ENCODE results near the gene OSBPL5.
A peak's percentile ranks its signal among the peaks of the same experiment; 100 is the strongest.

Gene OSBPL5

DNA sequence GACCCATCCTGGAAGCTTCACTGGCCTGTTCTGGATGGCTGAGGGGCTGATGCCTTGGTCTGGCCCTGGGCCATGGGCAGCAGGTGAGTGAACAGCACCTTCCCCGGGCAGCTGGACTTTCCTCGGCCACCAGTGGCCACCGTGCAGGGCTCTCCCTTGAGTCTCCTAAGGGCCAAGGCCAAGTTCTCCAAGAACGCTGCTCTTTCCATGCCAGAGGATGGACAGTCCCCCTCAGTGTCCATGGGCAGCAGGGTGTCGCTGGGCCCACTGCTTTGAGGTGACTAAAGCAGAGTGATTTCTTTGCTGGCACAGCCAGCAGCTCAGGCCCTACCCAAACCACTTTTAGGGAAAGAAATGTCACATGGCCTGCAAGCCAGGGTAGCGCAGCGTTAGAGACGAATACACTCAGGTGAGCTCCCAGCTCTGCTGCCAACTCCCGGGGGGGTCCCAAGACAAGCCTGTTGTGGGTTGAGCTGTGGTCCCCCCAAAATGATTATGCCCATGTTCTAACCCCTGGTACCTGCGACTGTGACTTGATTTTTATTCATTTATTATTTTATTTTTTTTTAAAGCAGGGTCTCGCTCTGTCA is 104.6 kb downstream of the OSBPL5 start:
- ChIA-PET POLR2A (no interaction called here), CTCF (interaction anchor here (1.1 kb wide), 1 partner anchor 23 kb away, joined by 3 read pairs; no protein-coding TSS in a partner anchor)
- Histone ChIP-seq H3K27me3 (replicated peaks in 2 of 5; ENCODE audit: control insufficient read depth in 4 of 5, insufficient read depth in 5 of 5, low read length in 4 of 5) (peaks cover 0 to 5% (median 0%) of the 10 kb centered on the region in 5 experiments), H3K4me1 (ENCODE audit: control extremely low read depth in 1 of 4, control insufficient read depth in 4 of 4, insufficient read depth in 4 of 4, low read length in 3 of 4) (peaks cover 0 to 16% (median 13%) of the 10 kb centered on the region in 4 experiments), H3K36me3 (ENCODE audit: control insufficient read depth in 4 of 4, insufficient read depth in 4 of 4, low read length in 3 of 4) (no peaks in the 10 kb centered on the region), H3K4me3 (ENCODE audit: control insufficient read depth in 1 of 7, extremely low read depth in 1 of 7, insufficient read depth in 4 of 7, low read depth in 2 of 7, low read length in 6 of 7) (no peak overlapping the region), H3K9me3 (ENCODE audit: control extremely low read depth in 1 of 5, control insufficient read depth in 4 of 5, insufficient read depth in 2 of 5, low read depth in 1 of 5, low read length in 4 of 5) (no peaks in the 10 kb centered on the region), H3K27ac (ENCODE audit: insufficient read depth in 1 of 2, low read depth in 1 of 2, low read length in 2 of 2, poor library complexity in 1 of 2, severe bottlenecking in 2 of 2) (no peak overlapping the region)
- 96% methylated on average over 5 of the region's 11 CpGs for WGBS (ENCODE audit: insufficient coverage)
- no peak for DNase-seq

DNA sequence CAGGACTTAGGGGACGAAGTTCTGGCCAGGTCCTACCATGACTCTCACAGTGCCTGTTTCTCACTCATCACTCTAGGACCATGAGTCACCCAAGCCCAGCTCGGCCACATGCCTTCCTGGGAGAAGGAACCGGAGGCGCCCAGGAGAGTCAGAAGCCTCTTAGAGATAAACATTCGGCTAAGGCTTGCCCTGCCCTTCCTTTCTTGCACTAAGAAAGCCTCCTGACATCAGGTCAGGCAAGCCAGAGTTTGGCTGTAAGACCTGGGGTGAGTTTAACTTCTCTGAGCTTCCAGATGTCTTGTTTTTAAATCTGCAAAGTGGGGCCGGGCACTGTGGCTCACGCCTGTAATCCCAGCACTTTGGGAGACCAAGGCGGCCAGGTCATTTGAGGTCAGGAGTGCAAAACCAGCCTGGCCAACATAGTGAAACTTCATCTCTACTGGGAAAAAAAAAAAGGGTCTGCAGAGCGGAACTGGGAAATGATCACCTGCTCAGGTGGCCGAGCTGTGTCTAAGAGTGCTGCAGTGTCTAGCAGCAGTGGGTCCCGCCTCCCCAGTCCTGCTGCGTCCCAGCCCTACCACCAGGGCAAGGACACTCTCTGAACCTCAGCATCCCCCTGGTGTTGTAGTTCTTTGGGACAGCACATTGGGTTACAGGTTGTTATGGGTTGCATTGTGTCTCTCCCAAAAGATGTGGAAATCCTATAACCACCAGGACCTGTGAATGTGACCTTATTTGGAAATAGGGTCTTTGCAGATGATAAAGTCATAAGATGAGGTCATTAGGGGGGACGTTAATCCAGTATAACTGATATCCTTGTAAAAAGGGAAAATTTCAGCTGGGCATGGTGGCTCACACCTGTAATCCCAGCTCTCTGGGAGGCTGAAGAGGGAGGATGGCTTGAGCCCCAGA is 106.1 kb downstream of the OSBPL5 start:
- H3K27me3 ChIP-seq (replicated peaks in 2 of 5; ENCODE audit: control insufficient read depth in 4 of 5, insufficient read depth in 5 of 5, low read length in 4 of 5), result peaks cover 0 to 2% (median 0%) of the 10 kb centered on the region in 5 experiments
- peak overlapping the region in 1 of 2 experiments; percentile 5 for H3K27ac ChIP-seq (ENCODE audit: insufficient read depth in 1 of 2, low read depth in 1 of 2, low read length in 2 of 2, poor library complexity in 1 of 2, severe bottlenecking in 2 of 2)
- WGBS (ENCODE audit: insufficient coverage), result 97% methylated on average over 5 of the region's 13 CpGs
- H3K36me3 ChIP-seq (ENCODE audit: control insufficient read depth in 4 of 4, insufficient read depth in 4 of 4, low read length in 3 of 4), result peaks cover 0 to 9% (median 4%) of the 10 kb centered on the region in 4 experiments
- no peaks in the 10 kb centered on the region for H3K9me3 ChIP-seq (ENCODE audit: control extremely low read depth in 1 of 5, control insufficient read depth in 4 of 5, insufficient read depth in 2 of 5, low read depth in 1 of 5, low read length in 4 of 5)
- POLR2A ChIA-PET, result no interaction called here
- DNase-seq, result peak in 1 of 3 donors; percentile 23
- no peak overlapping the region for H3K4me3 ChIP-seq (ENCODE audit: control insufficient read depth in 1 of 7, extremely low read depth in 1 of 7, insufficient read depth in 4 of 7, low read depth in 2 of 7, low read length in 6 of 7)
- CTCF ChIA-PET, result interaction anchor here (1.0 to 2.2 kb wide), 2 partner anchors 22 to 32 kb away, joined by 5 to 7 read pairs; no protein-coding TSS in a partner anchor
- peaks cover 0 to 16% (median 13%) of the 10 kb centered on the region in 4 experiments for H3K4me1 ChIP-seq (ENCODE audit: control extremely low read depth in 1 of 4, control insufficient read depth in 4 of 4, insufficient read depth in 4 of 4, low read length in 3 of 4)

DNA sequence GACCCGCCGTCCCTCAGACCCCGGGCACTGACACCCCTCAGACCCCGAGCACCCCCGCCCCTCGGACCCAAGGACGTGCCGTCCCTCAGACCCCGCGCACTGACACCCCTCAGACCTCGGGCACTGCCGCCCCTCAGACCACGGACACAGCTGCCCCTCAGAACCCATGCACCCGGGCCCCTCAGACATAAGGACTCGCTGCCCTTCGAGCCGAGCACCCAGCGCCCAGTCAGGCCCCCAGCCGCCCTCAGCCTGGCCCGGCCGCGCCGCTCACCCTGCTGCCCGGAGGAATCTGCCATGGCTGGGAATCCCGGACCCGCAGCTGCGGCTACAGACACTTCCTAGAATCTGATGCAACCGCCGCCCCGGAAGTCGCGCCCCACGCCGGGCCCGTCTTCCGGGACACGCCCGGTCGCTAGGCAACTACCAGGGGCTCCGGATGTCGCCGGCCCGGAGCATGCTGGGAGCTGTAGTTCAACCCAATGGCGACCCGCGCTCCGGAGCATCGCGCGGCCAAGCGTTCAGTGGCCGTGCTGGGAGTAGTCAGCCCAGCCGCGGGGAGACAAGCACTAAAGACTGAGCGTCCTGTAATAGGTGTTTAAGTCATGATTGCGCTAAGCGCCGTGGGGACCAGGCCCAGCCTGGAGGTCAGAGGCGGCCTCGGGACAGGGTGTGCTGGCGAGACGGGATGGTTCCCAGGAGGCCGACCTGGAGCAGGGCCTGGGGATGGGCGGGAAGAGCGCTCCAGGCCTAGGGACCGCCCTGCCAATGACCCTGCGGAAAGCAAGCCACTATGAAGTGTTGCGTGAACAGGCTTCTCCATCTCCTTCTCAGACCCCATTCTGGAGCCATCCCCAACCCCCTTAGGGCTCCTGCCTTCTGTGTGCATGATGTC is 107.8 kb downstream of the OSBPL5 start, which contains the start of gene CARS1:
TSS of gene CARS1 (minus strand) at position 355 of the 895 bp plus-strand sequence. CDS start at position 299, 56 bp downstream.
- CTCF ChIA-PET, result interaction anchor here (1.0 to 2.2 kb wide), 2 partner anchors 8 to 20 kb away, joined by 3 to 7 read pairs; no protein-coding TSS in a partner anchor
- Histone ChIP-seq H3K27ac (ENCODE audit: insufficient read depth in 1 of 2, low read depth in 1 of 2, low read length in 2 of 2, poor library complexity in 1 of 2, severe bottlenecking in 2 of 2) (peak within 1 kb of the TSS; percentile 78 to 93), H3K9me3 (ENCODE audit: control extremely low read depth in 1 of 5, control insufficient read depth in 4 of 5, insufficient read depth in 2 of 5, low read depth in 1 of 5, low read length in 4 of 5) (no peaks in the 10 kb centered on the region), H3K27me3 (replicated peaks in 2 of 5; ENCODE audit: control insufficient read depth in 4 of 5, insufficient read depth in 5 of 5, low read length in 4 of 5) (no peaks in the 10 kb centered on the region), H3K36me3 (ENCODE audit: control insufficient read depth in 4 of 4, insufficient read depth in 4 of 4, low read length in 3 of 4) (peaks cover 0 to 21% (median 10%) of the 10 kb centered on the region in 4 experiments), H3K4me1 (ENCODE audit: control extremely low read depth in 1 of 4, control insufficient read depth in 4 of 4, insufficient read depth in 4 of 4, low read length in 3 of 4) (peaks cover 0 to 18% (median 13%) of the 10 kb centered on the region in 4 experiments), H3K4me3 (ENCODE audit: control insufficient read depth in 1 of 7, extremely low read depth in 1 of 7, insufficient read depth in 4 of 7, low read depth in 2 of 7, low read length in 6 of 7) (peak within 1 kb of the TSS; percentile 75 to 95 (median 79))
- WGBS (ENCODE audit: insufficient coverage), result 9% methylated on average over 65 of the region's 68 CpGs
- POLR2A ChIA-PET, result no interaction called here
- peak; percentile 87 to 92 (median 90) for DNase-seq

DNA sequence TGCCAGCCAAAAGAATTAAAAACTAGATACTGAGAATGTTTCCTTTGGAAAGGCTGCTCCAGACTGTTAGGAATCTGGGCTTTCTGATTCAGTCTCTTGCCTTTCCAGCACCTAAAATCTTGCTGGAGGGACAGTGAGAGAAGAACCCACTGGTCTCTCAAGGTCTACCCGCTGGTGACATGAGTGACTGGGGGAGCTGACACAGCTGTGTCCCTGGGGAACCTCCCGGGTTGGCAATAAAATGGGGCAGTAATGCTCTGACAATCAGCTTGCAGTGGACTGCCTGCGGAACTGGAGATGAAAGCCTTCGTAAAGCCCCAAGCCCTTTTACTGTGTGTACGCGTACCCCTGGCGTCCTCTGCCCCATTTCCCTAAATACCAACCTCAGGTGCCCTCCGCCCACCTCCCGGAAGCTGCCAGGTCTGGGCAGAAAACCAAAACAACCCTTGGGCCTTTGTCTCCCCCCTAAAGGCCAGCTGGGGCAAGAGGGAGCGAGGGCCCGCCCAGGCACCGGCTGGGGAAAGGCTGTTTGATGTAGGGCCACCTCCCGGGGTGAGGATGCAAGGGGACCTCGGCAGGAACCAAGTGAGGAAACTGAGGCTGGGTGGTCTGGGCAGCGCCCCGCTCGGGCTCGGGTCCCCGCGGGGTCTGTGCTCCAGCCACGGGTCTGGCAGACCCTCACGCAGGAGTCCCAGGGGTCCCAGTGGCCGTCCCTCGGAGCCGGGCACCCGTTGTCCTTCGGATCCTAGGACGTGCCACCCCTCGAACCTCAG is 108.6 kb downstream of the OSBPL5 start:
- Histone ChIP-seq H3K4me3 (ENCODE audit: control insufficient read depth in 1 of 7, extremely low read depth in 1 of 7, insufficient read depth in 4 of 7, low read depth in 2 of 7, low read length in 6 of 7) (peak overlapping the region; percentile 75 to 95 (median 79)), H3K36me3 (ENCODE audit: control insufficient read depth in 4 of 4, insufficient read depth in 4 of 4, low read length in 3 of 4) (peaks cover 0 to 21% (median 10%) of the 10 kb centered on the region in 4 experiments), H3K27me3 (replicated peaks in 2 of 5; ENCODE audit: control insufficient read depth in 4 of 5, insufficient read depth in 5 of 5, low read length in 4 of 5) (no peaks in the 10 kb centered on the region), H3K9me3 (ENCODE audit: control extremely low read depth in 1 of 5, control insufficient read depth in 4 of 5, insufficient read depth in 2 of 5, low read depth in 1 of 5, low read length in 4 of 5) (no peaks in the 10 kb centered on the region), H3K4me1 (ENCODE audit: control extremely low read depth in 1 of 4, control insufficient read depth in 4 of 4, insufficient read depth in 4 of 4, low read length in 3 of 4) (peaks cover 0 to 26% (median 15%) of the 10 kb centered on the region in 4 experiments), H3K27ac (ENCODE audit: insufficient read depth in 1 of 2, low read depth in 1 of 2, low read length in 2 of 2, poor library complexity in 1 of 2, severe bottlenecking in 2 of 2) (peak overlapping the region; percentile 78 to 93)
- peak in 2 of 3 donors; percentile 25 to 39 for DNase-seq
- CTCF ChIA-PET, result interaction anchor here (1.0 to 2.2 kb wide), 2 partner anchors 7 to 19 kb away, joined by 3 to 7 read pairs; no protein-coding TSS in a partner anchor
- 5% methylated on average over 19 of the region's 29 CpGs for WGBS (ENCODE audit: insufficient coverage)
- POLR2A ChIA-PET, result no interaction called here

DNA sequence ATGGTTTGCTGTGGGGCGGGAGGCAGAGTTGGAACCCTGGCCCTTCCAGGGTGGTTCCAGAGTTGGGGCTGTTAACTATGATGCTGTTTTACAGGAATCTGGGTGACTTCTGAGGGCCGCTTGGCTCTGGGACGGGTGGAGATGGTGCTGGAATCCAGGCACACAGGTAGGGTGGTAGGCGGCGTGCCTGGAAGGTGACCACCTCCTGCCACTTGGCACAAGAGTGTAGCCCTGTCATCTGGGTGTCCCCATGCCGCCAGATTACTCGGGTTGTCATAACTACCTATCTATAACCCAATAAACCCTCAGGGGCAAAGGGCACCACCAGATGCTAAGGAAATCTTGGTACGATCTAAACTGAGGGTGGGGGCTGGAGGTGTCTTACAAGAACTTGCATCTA is 109.2 kb downstream of the OSBPL5 start:
- H3K9me3 ChIP-seq (ENCODE audit: control extremely low read depth in 1 of 5, control insufficient read depth in 4 of 5, insufficient read depth in 2 of 5, low read depth in 1 of 5, low read length in 4 of 5), result no peaks in the 10 kb centered on the region
- POLR2A ChIA-PET, result no interaction called here
- H3K4me1 ChIP-seq (ENCODE audit: control extremely low read depth in 1 of 4, control insufficient read depth in 4 of 4, insufficient read depth in 4 of 4, low read length in 3 of 4), result peaks cover 0 to 27% (median 17%) of the 10 kb centered on the region in 4 experiments
- H3K4me3 ChIP-seq (ENCODE audit: control insufficient read depth in 1 of 7, extremely low read depth in 1 of 7, insufficient read depth in 4 of 7, low read depth in 2 of 7, low read length in 6 of 7), result peak overlapping the region in 3 of 7 experiments; percentile 78 to 95 (median 94)
- peak overlapping the region in 1 of 2 experiments; percentile 93 for H3K27ac ChIP-seq (ENCODE audit: insufficient read depth in 1 of 2, low read depth in 1 of 2, low read length in 2 of 2, poor library complexity in 1 of 2, severe bottlenecking in 2 of 2)
- CTCF ChIA-PET, result no interaction called here
- peaks cover 0 to 21% (median 10%) of the 10 kb centered on the region in 4 experiments for H3K36me3 ChIP-seq (ENCODE audit: control insufficient read depth in 4 of 4, insufficient read depth in 4 of 4, low read length in 3 of 4)
- WGBS (ENCODE audit: insufficient coverage), result 95% methylated on average over 5 of the region's 8 CpGs
- no peak for DNase-seq
- no peaks in the 10 kb centered on the region for H3K27me3 ChIP-seq (replicated peaks in 2 of 5; ENCODE audit: control insufficient read depth in 4 of 5, insufficient read depth in 5 of 5, low read length in 4 of 5)

DNA sequence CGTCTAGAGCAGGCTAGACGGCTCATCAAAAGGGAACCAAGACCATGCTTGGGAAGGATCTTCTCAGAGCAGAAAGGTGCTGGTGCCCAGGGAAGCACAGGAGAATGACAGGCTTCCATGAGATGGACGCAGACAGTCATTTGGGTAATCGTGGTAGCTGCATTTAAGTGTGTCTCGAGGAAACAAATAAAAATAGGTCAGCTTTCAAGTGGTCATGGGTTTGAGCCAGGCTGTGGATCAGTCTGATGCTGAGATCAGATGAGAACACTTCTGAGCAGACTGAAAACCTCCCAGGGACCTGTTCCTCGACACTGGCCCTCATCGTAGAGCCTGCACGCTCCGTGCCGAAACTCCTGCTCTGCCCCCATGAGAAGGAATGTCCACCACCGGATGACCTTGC is 112.5 kb downstream of the OSBPL5 start:
- peaks cover 0 to 32% (median 15%) of the 10 kb centered on the region in 4 experiments for H3K36me3 ChIP-seq (ENCODE audit: control insufficient read depth in 4 of 4, insufficient read depth in 4 of 4, low read length in 3 of 4)
- WGBS (ENCODE audit: insufficient coverage), result 97% methylated on average over 11 of the region's 11 CpGs
- POLR2A ChIA-PET, result no interaction called here
- no peak overlapping the region for H3K27ac ChIP-seq (ENCODE audit: insufficient read depth in 1 of 2, low read depth in 1 of 2, low read length in 2 of 2, poor library complexity in 1 of 2, severe bottlenecking in 2 of 2)
- no peak overlapping the region for H3K4me3 ChIP-seq (ENCODE audit: control insufficient read depth in 1 of 7, extremely low read depth in 1 of 7, insufficient read depth in 4 of 7, low read depth in 2 of 7, low read length in 6 of 7)
- CTCF ChIA-PET, result interaction anchor here (0.6 to 7.3 kb wide), 3 partner anchors 14 to 66 kb away, joined by 3 to 63 read pairs (median 44); no protein-coding TSS in a partner anchor
- no peaks in the 10 kb centered on the region for H3K27me3 ChIP-seq (replicated peaks in 2 of 5; ENCODE audit: control insufficient read depth in 4 of 5, insufficient read depth in 5 of 5, low read length in 4 of 5)
- no peak for DNase-seq
- no peaks in the 10 kb centered on the region for H3K9me3 ChIP-seq (ENCODE audit: control extremely low read depth in 1 of 5, control insufficient read depth in 4 of 5, insufficient read depth in 2 of 5, low read depth in 1 of 5, low read length in 4 of 5)
- H3K4me1 ChIP-seq (ENCODE audit: control extremely low read depth in 1 of 4, control insufficient read depth in 4 of 4, insufficient read depth in 4 of 4, low read length in 3 of 4), result peaks cover 0 to 25% (median 16%) of the 10 kb centered on the region in 4 experiments

Data from common myeloid progenitor, CD34-positive (primary cell).